Skeletal muscle satellite cell (primary cell): ENCODE measurements around the gene GAPT.

Source experiments
- H3K27me3 ChIP-seq: 2 replicates; pipeline ENCODE4 v1.7.0; 2013; ENCODE audit warnings: low read length; ENCODE audit not compliant: control insufficient read depth, insufficient read depth
- H3K36me3 ChIP-seq: 2 replicates; pipeline ENCODE4 v1.7.0; 2013; ENCODE audit warnings: mild to moderate bottlenecking, control low read depth, low read length; ENCODE audit not compliant: insufficient read depth
- H3K4me1 ChIP-seq: 2 replicates; pipeline ENCODE4 v1.7.0; 2013; ENCODE audit warnings: low read length; ENCODE audit not compliant: control insufficient read depth, insufficient read depth
- H3K4me2 ChIP-seq: 2 replicates; pipeline ENCODE4 v1.7.0; 2013; ENCODE audit warnings: mild to moderate bottlenecking, low read length
- H3K4me3 ChIP-seq: 2 replicates; pipeline ENCODE4 v1.7.0; 2013; ENCODE audit warnings: low read length
- H3K9ac ChIP-seq: 2 replicates; pipeline ENCODE4 v1.7.0; 2013; ENCODE audit warnings: mild to moderate bottlenecking, low read depth, low read length, moderate library complexity
- H3K9me3 ChIP-seq: replicated peaks from 2 replicates; pipeline ENCODE4 v1.7.0; 2013; ENCODE audit warnings: mild to moderate bottlenecking, control low read depth, low read length

The GAPT gene

GRCh38 chr5:58493141-58493540, 1.9 kb downstream of the GAPT start:
- Histone ChIP-seq H3K36me3 (no peaks in the 10 kb centered on the region), H3K4me1 (no peaks in the 10 kb centered on the region), H3K4me2 (no peak overlapping the region), H3K9ac (no peak overlapping the region), H3K4me3 (no peak overlapping the region), H3K9me3 (no peaks in the 10 kb centered on the region), H3K27me3 (peaks cover 60% of the 10 kb centered on the region)

- no peak overlapping the region for H3K4me3 ChIP-seq
- H3K36me3 ChIP-seq, result no peaks in the 10 kb centered on the region
- H3K4me2 ChIP-seq, result no peak overlapping the region
- no peaks in the 10 kb centered on the region for H3K9me3 ChIP-seq
- no peaks in the 10 kb centered on the region for H3K4me1 ChIP-seq
- H3K9ac ChIP-seq, result no peak overlapping the region
- peaks cover 49% of the 10 kb centered on the region for H3K27me3 ChIP-seq
These were observed 5.3 kb downstream of the GAPT start for GRCh38 chr5:58496488-58496887.

GRCh38 chr5:58497386-58497785, 6.2 kb downstream of the GAPT start:
- no peak overlapping the region for H3K4me2 ChIP-seq
- peaks cover 40% of the 10 kb centered on the region for H3K27me3 ChIP-seq
- no peaks in the 10 kb centered on the region for H3K9me3 ChIP-seq
- H3K4me3 ChIP-seq, result no peak overlapping the region
- no peaks in the 10 kb centered on the region for H3K4me1 ChIP-seq
- no peak overlapping the region for H3K9ac ChIP-seq
- H3K36me3 ChIP-seq, result no peaks in the 10 kb centered on the region

GRCh38 chr5:58497921-58498320, 6.7 kb downstream of the GAPT start:
- Histone ChIP-seq H3K4me2 (no peak overlapping the region), H3K9ac (no peak overlapping the region), H3K4me3 (no peak overlapping the region), H3K9me3 (no peaks in the 10 kb centered on the region), H3K27me3 (peaks cover 41% of the 10 kb centered on the region), H3K36me3 (no peaks in the 10 kb centered on the region), H3K4me1 (no peaks in the 10 kb centered on the region)

DNA sequence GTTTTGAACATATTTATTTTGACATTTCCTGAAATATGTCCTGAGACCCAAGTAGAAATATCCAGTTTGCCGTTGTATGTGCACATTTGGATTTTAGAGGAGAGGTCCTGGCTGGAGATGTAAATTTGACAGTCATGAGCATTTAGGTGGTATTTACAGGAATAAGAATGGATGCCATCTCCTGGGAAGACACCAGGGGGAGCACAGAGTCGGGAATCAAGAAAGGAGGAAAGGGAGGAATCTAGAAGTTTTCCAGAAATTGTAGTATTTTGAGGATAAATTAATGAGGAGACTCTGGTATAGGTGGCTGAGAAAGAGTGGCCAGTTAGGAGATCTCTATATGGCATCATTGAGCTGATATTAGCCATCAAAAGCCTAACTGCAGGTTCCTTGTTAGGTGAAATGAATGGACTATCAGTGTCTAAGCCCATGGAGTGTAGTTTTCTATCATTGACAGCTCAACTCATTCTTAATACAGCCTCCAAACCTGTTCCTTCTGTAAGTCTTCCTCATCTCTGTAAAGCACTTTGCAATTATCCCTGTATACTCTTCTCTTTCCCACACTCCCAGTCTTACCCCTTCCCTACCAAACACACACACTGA, 7.2 kb downstream of the GAPT start:
- Histone ChIP-seq H3K9me3 (no peaks in the 10 kb centered on the region), H3K27me3 (peaks cover 45% of the 10 kb centered on the region), H3K36me3 (no peaks in the 10 kb centered on the region), H3K4me1 (no peaks in the 10 kb centered on the region), H3K9ac (no peak overlapping the region), H3K4me2 (no peak overlapping the region), H3K4me3 (no peak overlapping the region)

DNA sequence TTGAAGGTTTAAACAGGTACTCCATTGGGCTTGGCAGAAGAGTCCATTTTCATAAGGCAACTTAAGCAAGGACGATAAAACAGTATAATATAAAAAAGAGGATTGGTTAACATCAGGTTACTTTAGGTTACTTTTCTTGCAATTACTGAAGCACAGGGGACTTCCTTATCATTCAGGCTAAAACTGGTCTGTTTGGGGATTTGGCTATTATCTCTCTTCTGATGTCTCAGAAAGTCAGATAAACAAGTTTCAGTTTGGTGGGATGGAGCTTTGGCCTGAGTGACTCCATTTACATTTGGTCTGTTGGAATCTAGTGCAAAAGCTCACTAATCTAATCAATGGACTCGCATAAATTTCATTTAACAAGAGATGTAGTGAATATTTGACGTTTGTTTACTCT, 8.0 kb downstream of the GAPT start:
- no peak overlapping the region for H3K4me2 ChIP-seq
- no peak overlapping the region for H3K4me3 ChIP-seq
- no peak overlapping the region for H3K9ac ChIP-seq
- no peaks in the 10 kb centered on the region for H3K36me3 ChIP-seq
- H3K9me3 ChIP-seq, result no peaks in the 10 kb centered on the region
- H3K27me3 ChIP-seq, result peaks cover 47% of the 10 kb centered on the region
- H3K4me1 ChIP-seq, result no peaks in the 10 kb centered on the region

DNA sequence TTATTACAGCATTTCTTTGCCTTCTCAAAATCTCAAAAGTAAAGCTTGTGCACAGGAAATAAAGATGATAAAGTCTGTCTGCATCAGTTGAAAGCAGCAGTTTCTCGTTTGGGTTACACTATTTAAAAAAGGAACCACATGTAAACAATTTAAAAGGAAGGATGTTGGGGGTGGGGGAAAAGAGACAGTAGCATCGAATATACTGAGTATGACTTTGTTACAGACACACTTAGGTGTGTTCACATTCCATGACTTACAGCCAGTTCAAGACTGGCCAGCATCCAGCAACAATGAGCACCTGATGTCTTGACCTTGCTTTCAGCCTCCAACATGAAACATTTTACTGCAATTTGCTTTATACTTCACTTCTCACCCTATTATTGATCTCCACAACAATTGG, 8.7 kb downstream of the GAPT start:
- no peak overlapping the region for H3K9ac ChIP-seq
- no peak overlapping the region for H3K4me2 ChIP-seq
- H3K4me1 ChIP-seq, result no peaks in the 10 kb centered on the region
- no peak overlapping the region for H3K4me3 ChIP-seq
- H3K9me3 ChIP-seq, result no peaks in the 10 kb centered on the region
- H3K36me3 ChIP-seq, result no peaks in the 10 kb centered on the region
- peaks cover 42% of the 10 kb centered on the region for H3K27me3 ChIP-seq

GRCh38 chr5:58501778-58502417, 10.7 kb downstream of the GAPT start:
- Histone ChIP-seq H3K36me3 (no peaks in the 10 kb centered on the region), H3K4me1 (no peaks in the 10 kb centered on the region), H3K9ac (no peak overlapping the region), H3K9me3 (no peaks in the 10 kb centered on the region), H3K4me2 (no peak overlapping the region), H3K27me3 (peaks cover 30% of the 10 kb centered on the region), H3K4me3 (no peak overlapping the region)

- no peaks in the 10 kb centered on the region for H3K4me1 ChIP-seq
- no peak overlapping the region for H3K4me3 ChIP-seq
- H3K9ac ChIP-seq, result no peak overlapping the region
- H3K9me3 ChIP-seq, result no peaks in the 10 kb centered on the region
- H3K4me2 ChIP-seq, result no peak overlapping the region
- no peaks in the 10 kb centered on the region for H3K36me3 ChIP-seq
- peaks cover 37% of the 10 kb centered on the region for H3K27me3 ChIP-seq
These were observed 12.3 kb downstream of the GAPT start for GRCh38 chr5:58503390-58504046.

DNA sequence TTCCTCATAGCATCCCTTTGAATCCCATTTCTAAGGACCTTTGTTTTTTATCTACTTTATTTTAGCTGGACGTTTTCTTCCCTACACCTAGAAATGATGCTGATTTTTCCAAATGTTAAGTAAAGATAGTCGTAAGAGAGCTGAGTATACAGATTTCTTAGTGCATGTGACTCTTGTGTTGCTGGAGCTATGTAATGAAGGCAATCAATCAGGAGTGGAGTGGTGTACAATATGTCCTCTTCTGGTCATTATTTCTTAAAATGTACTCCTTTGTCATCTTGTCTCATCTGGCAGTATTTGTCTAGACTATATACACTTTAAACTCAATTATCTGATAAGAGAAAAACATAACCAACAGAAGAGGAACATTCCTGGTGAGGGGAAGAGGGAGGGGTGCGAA, 13.5 kb downstream of the GAPT start:
- no peaks in the 10 kb centered on the region for H3K4me1 ChIP-seq
- no peaks in the 10 kb centered on the region for H3K9me3 ChIP-seq
- no peak overlapping the region for H3K9ac ChIP-seq
- H3K27me3 ChIP-seq, result peaks cover 27% of the 10 kb centered on the region
- no peaks in the 10 kb centered on the region for H3K36me3 ChIP-seq
- no peak overlapping the region for H3K4me2 ChIP-seq
- no peak overlapping the region for H3K4me3 ChIP-seq

GRCh38 chr5:58505502-58505901, 14.3 kb downstream of the GAPT start:
- no peak overlapping the region for H3K4me3 ChIP-seq

More at GRCh38 chr5:58505502-58505901, 14.3 kb downstream of the GAPT start:
- Histone ChIP-seq H3K4me1 (no peaks in the 10 kb centered on the region), H3K9ac (no peak overlapping the region), H3K9me3 (no peaks in the 10 kb centered on the region), H3K27me3 (peaks cover 29% of the 10 kb centered on the region), H3K36me3 (no peaks in the 10 kb centered on the region), H3K4me2 (no peak overlapping the region)
